SK-N-SH (cell line): Measurements from ENCODE around the gene CD300E.

ENCODE experiments used
- CTCF ChIP-seq: fragments of 200-600 bp; sonication (generic); IDR thresholded peaks from 2 replicates; pipeline ENCODE4 v1.6.1; 2017; ENCODE audit warnings: antibody characterized with exemption, mild to moderate bottlenecking, moderate library complexity
- ELF1 ChIP-seq: IDR thresholded peaks from 2 replicates; pipeline ENCODE4 v1.4.0; 2012
- EP300 ChIP-seq, 2 experiments: IDR thresholded peaks; 2 replicates each; pipeline versions ENCODE4 v1.4.0 to v1.6.1; 2012; ENCODE audit warnings: borderline replicate concordance in 1 of 2, low read depth in 1 of 2, low read length in 1 of 2
- MAX ChIP-seq: IDR thresholded peaks from 2 replicates; pipeline ENCODE4 v1.4.0; 2012; ENCODE audit warnings: low read depth
- NFIC ChIP-seq: IDR thresholded peaks from 2 replicates; pipeline ENCODE4 v1.4.0; 2012; ENCODE audit warnings: borderline replicate concordance
- POLR2AphosphoS5 ChIP-seq: IDR thresholded peaks from 2 replicates; pipeline ENCODE4 v1.6.1; 2012; ENCODE audit warnings: low read depth, low read length
- RAD21 ChIP-seq: IDR thresholded peaks from 2 replicates; pipeline ENCODE4 v1.6.1; 2012; ENCODE audit warnings: mild to moderate bottlenecking, low read length
- RFX5 ChIP-seq: IDR thresholded peaks from 2 replicates; pipeline ENCODE4 v1.6.1; 2012; ENCODE audit warnings: mild to moderate bottlenecking, improper control_type of control experiment, low read length
- TEAD4 ChIP-seq: IDR thresholded peaks from 2 replicates; pipeline ENCODE4 v1.4.0; 2012; ENCODE audit warnings: mild to moderate bottlenecking, borderline replicate concordance; ENCODE audit not compliant: insufficient read depth
- YY1 ChIP-seq: IDR thresholded peaks from 2 replicates; pipeline ENCODE4 v1.4.0; 2012; ENCODE audit warnings: low read depth, mild to moderate bottlenecking
- ZBTB33 ChIP-seq: IDR thresholded peaks from 2 replicates; pipeline ENCODE4 v1.4.0; 2012; ENCODE audit warnings: low read depth, borderline replicate concordance

- TF ChIP-seq CTCF = no peak
- TF ChIP-seq EP300 (IDR thresholded peaks at IDR 0.05; ENCODE audit: borderline replicate concordance in 1 of 2, low read depth in 1 of 2, low read length in 1 of 2) = no peak
- TF ChIP-seq NFIC = no peak
- no peak for TF ChIP-seq POLR2AphosphoS5
- no peak for TF ChIP-seq ELF1
- no peak for TF ChIP-seq TEAD4
- TF ChIP-seq RAD21 = no peak
- TF ChIP-seq MAX = no peak
- no peak for TF ChIP-seq ZBTB33
- no peak for TF ChIP-seq YY1
- TF ChIP-seq RFX5 = no peak
Measured at GRCh38 chr17:74637265-74637664, 13.7 kb upstream of the CD300E start.
